DND-41 (cell line): ENCODE data around the gene GPR183.
"Not testable (repeated sequence)": the region's sequence is repeated elsewhere in the genome, so short reads cannot be mapped to it uniquely, and the experiment has no call there.

Experiments
- ATAC-seq: fragments of 200-7000 bp; cut with Tn5 transposase; 3 replicates; pipeline ENCODE4 v1.9.1; 2021; ENCODE audit warnings: low read depth; ENCODE audit not compliant: insufficient read depth
- DNase-seq: peaks from one replicate; pipeline ENCODE4 v3.0.0-alpha.2; 2020
- H2AFZ ChIP-seq: 2 replicates; pipeline ENCODE4 v1.6.0; 2012; ENCODE audit warnings: low read depth, low read length
- H3K27ac ChIP-seq: 2 replicates; pipeline ENCODE4 v1.5.1; 2012; ENCODE audit warnings: low read length, inconsistent platforms
- H3K27me3 ChIP-seq: fragments of 200-600 bp; sonication (generic); 2 replicates; pipeline ENCODE4 v1.6.0; 2012; ENCODE audit warnings: low read length, mild to moderate bottlenecking, inconsistent platforms; ENCODE audit not compliant: insufficient read depth, poor library complexity
- H3K36me3 ChIP-seq: 2 replicates; pipeline ENCODE4 v1.5.1; 2012; ENCODE audit warnings: low read length, inconsistent platforms; ENCODE audit not compliant: insufficient read depth
- H3K4me1 ChIP-seq: 2 replicates; pipeline ENCODE4 v1.5.1; 2012; ENCODE audit warnings: mild to moderate bottlenecking, low read length; ENCODE audit not compliant: insufficient read depth
- H3K4me2 ChIP-seq: 2 replicates; pipeline ENCODE4 v1.6.0; 2012; ENCODE audit warnings: mild to moderate bottlenecking, moderate library complexity, low read length, inconsistent platforms; ENCODE audit not compliant: insufficient read depth
- H3K4me3 ChIP-seq, 2 experiments: fragments of 200-600 bp in 1 of 2; shearing (Covaris generic) in 1 of 2; 2 replicates each; pipeline ENCODE4 v1.5.1; 2012 to 2016; ENCODE audit warnings: inconsistent platforms in 2 of 2, low read length in 2 of 2, mild to moderate bottlenecking in 2 of 2, low read depth in 1 of 2, moderate library complexity in 1 of 2
- H3K79me2 ChIP-seq: 2 replicates; pipeline ENCODE4 v1.6.0; 2012; ENCODE audit warnings: low read length, inconsistent platforms; ENCODE audit not compliant: insufficient read depth
- H3K9ac ChIP-seq: 2 replicates; pipeline ENCODE4 v1.6.0; 2012; ENCODE audit warnings: low read depth, mild to moderate bottlenecking, inconsistent platforms, low read length, moderate library complexity
- H3K9me3 ChIP-seq: 2 replicates; pipeline ENCODE4 v1.5.1; 2012; ENCODE audit warnings: low read length, moderate library complexity, mild to moderate bottlenecking, inconsistent platforms; ENCODE audit not compliant: insufficient read depth, severe bottlenecking
- H4K20me1 ChIP-seq: 2 replicates; pipeline ENCODE4 v1.6.0; 2012; ENCODE audit warnings: low read length; ENCODE audit not compliant: insufficient read depth
- CTCF ChIP-seq: IDR thresholded peaks from 2 replicates; pipeline ENCODE4 v1.5.1; 2012; ENCODE audit warnings: borderline replicate concordance, low read length, moderate library complexity, mild to moderate bottlenecking; ENCODE audit not compliant: poor library complexity, severe bottlenecking; ENCODE audit errors: extremely low read depth
- EZH2 ChIP-seq: IDR thresholded peaks from 3 replicates; pipeline ENCODE4 v1.6.1; 2012; ENCODE audit warnings: borderline replicate concordance, low read depth, mild to moderate bottlenecking, moderate library complexity, low read length, inconsistent platforms; ENCODE audit not compliant: severe bottlenecking

Gene GPR183

GRCh38 chr13:99254830-99255229, 52.4 kb downstream of the GPR183 start:
- no peak for ATAC-seq
- Histone ChIP-seq H3K27me3 (no peaks in the 10 kb centered on the region), H3K79me2 (peaks cover 6% of the 10 kb centered on the region), H4K20me1 (0 out of 2 replicates have a peak, but pooled peaks cover 3% of the 10 kb centered on the region), H3K9ac (no peak overlapping the region), H3K27ac (no peak overlapping the region), H3K4me3 (no peak overlapping the region), H3K9me3 (no peaks in the 10 kb centered on the region), H2AFZ (no peak overlapping the region), H3K4me1 (0 out of 2 replicates have a peak, but pooled peaks cover 2% of the 10 kb centered on the region), H3K36me3 (peaks cover 34% of the 10 kb centered on the region), H3K4me2 (no peak overlapping the region)
- DNase-seq, result no peak
- TF ChIP-seq EZH2 (no peak), CTCF (no peak)

GRCh38 chr13:99251921-99252320, 55.3 kb downstream of the GPR183 start:
- no peaks in the 10 kb centered on the region for H3K9me3 ChIP-seq
- TF ChIP-seq EZH2 (no peak), CTCF (no peak)
- peaks cover 50% of the 10 kb centered on the region for H3K36me3 ChIP-seq
- 0 out of 2 replicates have a peak, but pooled peaks cover 3% of the 10 kb centered on the region for H4K20me1 ChIP-seq
- ATAC-seq (no peak), DNase-seq (no peak)
- H3K4me1 ChIP-seq, result no peaks in the 10 kb centered on the region
- no peaks in the 10 kb centered on the region for H3K27me3 ChIP-seq
- no peak overlapping the region for H3K9ac ChIP-seq
- H3K4me2 ChIP-seq, result no peak overlapping the region
- H3K79me2 ChIP-seq, result peaks cover 9% of the 10 kb centered on the region
- no peak overlapping the region for H2AFZ ChIP-seq
- no peak overlapping the region for H3K4me3 ChIP-seq
- H3K27ac ChIP-seq, result no peak overlapping the region

GRCh38 chr13:99250982-99251825, 56.0 kb downstream of the GPR183 start:
- TF ChIP-seq EZH2 (no peak), CTCF (no peak)
- H3K36me3 ChIP-seq, result peaks cover 50% of the 10 kb centered on the region
- no peaks in the 10 kb centered on the region for H3K9me3 ChIP-seq
- no peak overlapping the region for H3K4me3 ChIP-seq
- 0 out of 2 replicates have a peak, but pooled peaks cover 3% of the 10 kb centered on the region for H4K20me1 ChIP-seq
- H3K79me2 ChIP-seq, result peaks cover 9% of the 10 kb centered on the region
- no peak for DNase-seq
- no peaks in the 10 kb centered on the region for H3K27me3 ChIP-seq
- ATAC-seq, result no peak
- no peak overlapping the region for H3K9ac ChIP-seq
- H3K4me1 ChIP-seq, result no peaks in the 10 kb centered on the region
- H3K27ac ChIP-seq, result no peak overlapping the region
- no peak overlapping the region for H2AFZ ChIP-seq
- no peak overlapping the region for H3K4me2 ChIP-seq

- not testable (repeated sequence) for H3K4me2 ChIP-seq, H3K4me3 ChIP-seq, ATAC-seq, H3K4me1 ChIP-seq, H3K27me3 ChIP-seq, H2AFZ ChIP-seq, H4K20me1 ChIP-seq, H3K9ac ChIP-seq, H3K27ac ChIP-seq, DNase-seq, H3K79me2 ChIP-seq, H3K9me3 ChIP-seq
- peaks cover 49% of the 10 kb centered on the region for H3K36me3 ChIP-seq
Measured at GRCh38 chr13:99249606-99250005, 57.6 kb downstream of the GPR183 start.

GRCh38 chr13:99249178-99249577, 58.0 kb downstream of the GPR183 start:
- H2AFZ ChIP-seq, H3K27ac ChIP-seq, H3K79me2 ChIP-seq, ATAC-seq, H3K4me2 ChIP-seq, H3K9ac ChIP-seq, H3K27me3 ChIP-seq, H3K4me3 ChIP-seq, H3K4me1 ChIP-seq, H4K20me1 ChIP-seq, DNase-seq, H3K9me3 ChIP-seq: not testable (repeated sequence)
- peaks cover 53% of the 10 kb centered on the region for H3K36me3 ChIP-seq
